Measurements from ENCODE around the gene PLCB4.

Gene PLCB4

DNA sequence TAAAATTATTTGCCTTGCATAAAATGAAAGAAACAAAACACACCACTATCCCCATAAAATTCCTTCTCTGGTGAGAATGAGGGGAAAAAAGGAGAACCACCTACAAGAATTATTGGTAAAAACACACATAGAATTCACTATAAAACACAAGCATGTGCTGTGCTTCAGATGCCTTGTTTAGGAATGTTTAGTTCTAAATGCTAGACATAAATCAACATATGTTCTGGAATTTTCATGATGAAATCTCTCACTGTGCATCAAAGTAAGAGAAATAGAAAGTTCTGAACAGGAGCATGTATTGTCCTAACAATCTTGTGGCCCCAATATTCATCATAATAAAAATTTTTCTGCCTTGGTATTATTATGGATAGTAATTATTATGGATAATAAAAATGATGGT lies 111.0 kb downstream of the PLCB4 start:
- no peaks in the 10 kb centered on the region; a peak in 1 of 3 replicates for H3K36me3 ChIP-seq (ENCODE audit: control insufficient read depth in 2 of 2, insufficient read depth in 1 of 2, low read length in 2 of 2)
- no peak overlapping the region for H3K27ac ChIP-seq (ENCODE audit: extremely low read depth, low read depth, low read length)
- ChIA-PET CTCF (no interaction called here), POLR2A (no interaction called here)
- H3K4me3 ChIP-seq (ENCODE audit: low read depth, low read length) = no peak overlapping the region
- H3K4me1 ChIP-seq (ENCODE audit: control insufficient read depth, insufficient read depth, low read length) = no peaks in the 10 kb centered on the region
- no peaks in the 10 kb centered on the region for H3K9me3 ChIP-seq (ENCODE audit: control insufficient read depth, insufficient read depth, low read depth, low read length)
- TF ChIP-seq ZNF670 (tag by site-specific recombination; IDR thresholded peaks at IDR 0.05; ENCODE audit: low read depth) = no peak
- TF ChIP-seq ZNF677 (tag by site-specific recombination; IDR thresholded peaks at IDR 0.05) = no peak
- TF ChIP-seq ZNF202 (tag by site-specific recombination; IDR thresholded peaks at IDR 0.05; ENCODE audit: borderline replicate concordance) = no peak
- TF ChIP-seq ZNF10 (tag by site-specific recombination; IDR thresholded peaks at IDR 0.05) = no peak
- TF ChIP-seq, protein P1, sequence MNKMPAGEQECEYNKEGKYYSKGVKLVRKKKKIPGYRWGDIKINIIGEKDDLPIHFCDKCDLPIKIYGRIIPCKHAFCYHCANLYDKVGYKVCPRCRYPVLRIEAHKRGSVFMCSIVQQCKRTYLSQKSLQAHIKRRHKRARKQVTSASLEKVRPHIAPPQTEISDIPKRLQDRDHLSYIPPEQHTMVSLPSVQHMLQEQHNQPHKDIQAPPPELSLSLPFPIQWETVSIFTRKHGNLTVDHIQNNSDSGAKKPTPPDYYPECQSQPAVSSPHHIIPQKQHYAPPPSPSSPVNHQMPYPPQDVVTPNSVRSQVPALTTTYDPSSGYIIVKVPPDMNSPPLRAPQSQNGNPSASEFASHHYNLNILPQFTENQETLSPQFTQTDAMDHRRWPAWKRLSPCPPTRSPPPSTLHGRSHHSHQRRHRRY (tag by site-specific recombination; IDR thresholded peaks at IDR 0.05) = no peak
- no peak for TF ChIP-seq OSR2 (tag by site-specific recombination; IDR thresholded peaks at IDR 0.05)
- TF ChIP-seq ZNF114 (tag by site-specific recombination; IDR thresholded peaks at IDR 0.05) = no peak
- TF ChIP-seq ZNF223 (tag by site-specific recombination; IDR thresholded peaks at IDR 0.05) = no peak
- TF ChIP-seq ZFP69B (tag by site-specific recombination; IDR thresholded peaks at IDR 0.05) = no peak

DNA sequence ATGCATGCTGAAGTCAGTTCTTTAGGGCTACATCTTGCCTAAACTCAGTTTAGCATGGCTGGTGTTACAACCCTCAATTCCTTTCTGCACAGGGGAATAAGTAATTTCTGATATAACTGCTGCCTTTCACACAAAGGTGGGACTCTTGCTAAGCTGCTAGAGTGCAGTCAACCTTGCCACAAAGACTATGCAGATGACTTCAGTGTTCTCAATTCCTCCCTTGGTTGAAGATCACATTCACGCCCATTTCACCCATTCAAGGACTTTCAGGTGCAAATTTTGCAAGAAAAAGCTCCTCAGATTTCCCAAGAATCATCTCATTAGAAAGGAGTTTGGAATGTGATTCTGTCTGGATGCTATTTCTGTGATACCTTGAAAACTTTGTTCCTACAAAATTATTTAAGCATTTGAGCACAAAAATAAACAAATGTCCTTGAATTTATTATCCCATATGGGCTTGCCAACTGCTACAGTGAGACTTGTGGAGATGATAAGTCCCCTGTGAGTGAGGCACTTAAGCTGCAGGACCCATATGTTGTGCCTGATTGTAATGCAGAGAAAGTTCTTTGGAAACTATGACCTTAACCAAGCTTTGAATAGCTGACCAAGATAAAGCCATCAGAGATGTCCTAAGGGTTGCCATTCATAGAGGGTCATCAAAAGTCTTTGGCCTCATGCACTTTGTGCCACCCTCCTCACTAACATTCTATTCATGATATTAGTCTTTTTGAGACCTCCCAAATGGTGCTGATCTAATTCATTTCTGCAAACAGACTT lies 111.8 kb downstream of the PLCB4 start:
- Histone ChIP-seq H3K9me3 (ENCODE audit: control insufficient read depth, insufficient read depth, low read depth, low read length) (no peaks in the 10 kb centered on the region), H3K4me3 (ENCODE audit: low read depth, low read length) (no peak overlapping the region), H3K27ac (ENCODE audit: extremely low read depth, low read depth, low read length) (no peak overlapping the region), H3K36me3 (ENCODE audit: control insufficient read depth in 2 of 2, insufficient read depth in 1 of 2, low read length in 2 of 2) (no peaks in the 10 kb centered on the region; a peak in 1 of 3 replicates), H3K4me1 (ENCODE audit: control insufficient read depth, insufficient read depth, low read length) (no peaks in the 10 kb centered on the region)
- TF ChIP-seq GLI4 (tag by site-specific recombination; IDR thresholded peaks at IDR 0.05) (no peak), SP3 (tag by site-specific recombination; IDR thresholded peaks at IDR 0.05) (no peak), ZSCAN23 (tag by site-specific recombination; IDR thresholded peaks at IDR 0.05) (no peak), ZNF394 (tag by site-specific recombination; IDR thresholded peaks at IDR 0.05; ENCODE audit: borderline replicate concordance) (no peak), GLI2 (tag by site-specific recombination; IDR thresholded peaks at IDR 0.05; ENCODE audit: borderline replicate concordance, low read depth) (no peak), ZNF211 (tag by site-specific recombination; IDR thresholded peaks at IDR 0.05; ENCODE audit: low read depth) (no peak), ZNF292 (tag by site-specific recombination; IDR thresholded peaks at IDR 0.05; ENCODE audit: borderline replicate concordance, low read depth) (no peak), FEZF1 (tag by site-specific recombination; IDR thresholded peaks at IDR 0.05) (no peak), ZNF621 (tag by site-specific recombination; IDR thresholded peaks at IDR 0.05) (no peak), ZNF155 (tag by site-specific recombination; IDR thresholded peaks at IDR 0.05) (no peak), ZNF544 (tag by site-specific recombination; IDR thresholded peaks at IDR 0.05) (no peak), ZNF558 (tag by site-specific recombination; IDR thresholded peaks at IDR 0.05) (no peak), ZNF830 (tag by site-specific recombination; IDR thresholded peaks at IDR 0.05; ENCODE audit: low read depth) (no peak), EGR2 (tag by site-specific recombination; IDR thresholded peaks at IDR 0.05; ENCODE audit: low read depth) (no peak), ZNF488 (tag by site-specific recombination; IDR thresholded peaks at IDR 0.05) (no peak), ZNF19 (tag by site-specific recombination; IDR thresholded peaks at IDR 0.05; ENCODE audit: low read depth) (no peak), ZNF768 (tag by site-specific recombination; IDR thresholded peaks at IDR 0.05) (no peak), ZNF610 (tag by site-specific recombination; IDR thresholded peaks at IDR 0.05; ENCODE audit: borderline replicate concordance) (no peak), ZBTB1 (tag by site-specific recombination; IDR thresholded peaks at IDR 0.05) (no peak)
- ChIA-PET CTCF (no interaction called here), POLR2A (no interaction called here)

All from HEK293 (cell line).